ENCODE results near the gene EIF4G3. TPM values are rescaled to one million over a fixed set of nuclear protein-coding genes. Genes with fewer than 3 reads are reported as not detected.
"Not testable (repeated sequence)": the region's sequence is repeated elsewhere in the genome, so short reads cannot be mapped to it uniquely, and the experiment has no call there.

Gene EIF4G3
- total RNA-seq, 2 donors from 2014 or later, result 70.3 to 70.5 TPM

GRCh38 chr1:21099034-21099868, 77.4 kb downstream of the EIF4G3 start:
- H3K36me3 ChIP-seq, result no peaks in the 10 kb centered on the region
- H3K27ac ChIP-seq, result no peak overlapping the region
- H3K9me3 ChIP-seq, result no peaks in the 10 kb centered on the region
- no peaks in the 10 kb centered on the region for H3K27me3 ChIP-seq
- no peaks in the 10 kb centered on the region for H3K4me1 ChIP-seq
- DNase-seq, result no peak
- TF ChIP-seq CTCF (IDR thresholded peaks at IDR 0.05), result no peak
- no peak overlapping the region for H3K4me3 ChIP-seq
- H3K9ac ChIP-seq (ENCODE audit: low read depth in 2 of 2, low read length in 2 of 2), result no peak overlapping the region
- intact Hi-C loops (cut with DNase I), result no loop called here

DNA sequence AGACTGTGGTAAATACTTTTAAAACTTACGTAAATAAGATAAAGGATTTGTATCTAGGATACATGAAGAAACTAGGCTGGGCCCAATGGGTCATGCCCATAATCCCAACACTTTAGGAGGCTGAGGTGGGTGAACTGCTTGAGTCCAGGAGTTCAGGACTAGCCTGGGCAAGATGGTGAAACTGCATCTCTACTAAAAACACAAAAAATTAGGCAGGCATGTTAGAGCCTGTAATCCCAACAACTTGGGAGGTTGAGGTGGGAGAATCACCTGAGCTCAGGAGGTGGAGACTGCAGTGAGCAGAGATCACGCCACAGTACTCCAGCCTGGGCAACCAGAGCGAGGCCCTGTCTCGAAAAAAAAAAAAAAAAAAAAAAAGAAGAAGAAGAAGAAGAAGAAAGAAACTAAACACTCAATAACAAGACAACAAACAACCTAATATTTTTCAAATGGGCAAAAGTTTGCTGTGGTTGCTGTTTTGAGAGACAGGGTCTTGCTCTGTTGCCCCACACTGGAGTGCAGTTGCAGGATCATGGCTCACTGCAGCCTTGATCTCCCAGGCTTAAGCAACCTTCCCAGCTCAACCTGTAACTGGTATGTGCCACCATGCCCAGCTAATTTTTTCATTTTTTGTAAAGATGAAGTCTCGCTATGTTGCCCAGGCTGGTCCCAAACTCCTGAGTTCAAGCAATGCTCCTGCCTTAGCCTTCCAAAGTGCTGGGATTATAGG, 78.3 kb downstream of the EIF4G3 start:
- Histone ChIP-seq H3K4me1 (no peaks in the 10 kb centered on the region), H3K27ac (no peak overlapping the region), H3K4me3 (no peak overlapping the region), H3K36me3 (no peaks in the 10 kb centered on the region), H3K9ac (ENCODE audit: low read depth in 2 of 2, low read length in 2 of 2) (no peak overlapping the region), H3K27me3 (no peaks in the 10 kb centered on the region), H3K9me3 (no peaks in the 10 kb centered on the region)
- DNase-seq, result no peak
- intact Hi-C loops (cut with DNase I), result no loop called here
- no peak for TF ChIP-seq CTCF (IDR thresholded peaks at IDR 0.05)

DNA sequence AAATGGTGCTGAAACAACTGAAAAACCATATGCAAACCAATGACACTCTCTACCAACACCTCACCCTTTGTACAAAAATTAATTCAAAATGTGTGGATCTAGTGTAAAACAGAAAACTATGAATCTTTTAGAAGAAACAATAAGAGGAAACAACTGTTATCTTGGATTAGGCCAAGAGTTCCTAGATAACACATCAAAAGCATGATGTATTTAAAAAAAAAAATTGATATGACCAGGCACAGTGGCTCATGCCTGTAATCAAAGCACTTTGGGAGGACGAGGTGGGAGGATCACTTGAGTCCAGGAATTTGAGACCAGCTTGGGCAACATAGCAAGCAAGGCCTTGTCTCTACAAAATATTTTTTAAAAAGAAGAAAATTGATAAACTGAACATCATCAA, 79.0 kb downstream of the EIF4G3 start:
- TF ChIP-seq CTCF (IDR thresholded peaks at IDR 0.05), result no peak
- Histone ChIP-seq H3K4me1 (no peaks in the 10 kb centered on the region), H3K27me3 (no peaks in the 10 kb centered on the region)

DNA sequence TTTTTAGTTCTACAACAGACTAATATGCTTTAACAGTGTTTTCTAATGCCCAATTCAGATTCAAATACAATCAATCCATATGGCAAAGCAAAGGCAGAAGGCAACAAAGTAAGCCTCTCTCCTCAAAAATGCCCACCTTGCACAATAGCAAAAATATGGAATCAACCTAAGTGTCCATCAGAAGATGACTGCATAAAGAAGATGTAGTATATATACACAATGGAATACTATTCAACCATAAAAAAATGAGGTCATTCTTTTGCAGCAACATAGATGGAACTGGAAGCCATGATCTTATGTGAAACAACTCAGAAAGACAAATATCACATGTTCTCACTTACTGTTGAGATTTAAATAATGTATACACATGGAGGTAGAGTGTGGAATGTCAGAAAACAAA, 80.7 kb downstream of the EIF4G3 start:
- Histone ChIP-seq H3K4me1 (no peaks in the 10 kb centered on the region), H3K9ac (ENCODE audit: low read depth in 2 of 2, low read length in 2 of 2) (no peak overlapping the region), H3K36me3 (no peaks in the 10 kb centered on the region), H3K27me3 (no peaks in the 10 kb centered on the region), H3K9me3 (no peaks in the 10 kb centered on the region), H3K27ac (no peak overlapping the region), H3K4me3 (no peak overlapping the region)
- intact Hi-C loops (cut with DNase I), result no loop called here
- no peak for DNase-seq
- TF ChIP-seq CTCF (IDR thresholded peaks at IDR 0.05), result no peak

More for the DNA sequence above, 79.0 kb downstream of the EIF4G3 start:
- no peaks in the 10 kb centered on the region for H3K36me3 ChIP-seq
- intact Hi-C loops (cut with DNase I), result no loop called here
- no peak overlapping the region for H3K27ac ChIP-seq
- H3K9me3 ChIP-seq, result no peaks in the 10 kb centered on the region
- DNase-seq, result no peak
- H3K4me3 ChIP-seq, result no peak overlapping the region
- no peak overlapping the region for H3K9ac ChIP-seq (ENCODE audit: low read depth in 2 of 2, low read length in 2 of 2)

- H3K4me1 ChIP-seq; H3K27me3 ChIP-seq; H3K36me3 ChIP-seq; intact Hi-C loops (cut with DNase I); H3K9me3 ChIP-seq; DNase-seq; H3K27ac ChIP-seq; H3K9ac ChIP-seq (ENCODE audit: low read depth in 2 of 2, low read length in 2 of 2); H3K4me3 ChIP-seq: not testable (repeated sequence)
Measured at GRCh38 chr1:21094282-21094681, 82.4 kb downstream of the EIF4G3 start.

DNA sequence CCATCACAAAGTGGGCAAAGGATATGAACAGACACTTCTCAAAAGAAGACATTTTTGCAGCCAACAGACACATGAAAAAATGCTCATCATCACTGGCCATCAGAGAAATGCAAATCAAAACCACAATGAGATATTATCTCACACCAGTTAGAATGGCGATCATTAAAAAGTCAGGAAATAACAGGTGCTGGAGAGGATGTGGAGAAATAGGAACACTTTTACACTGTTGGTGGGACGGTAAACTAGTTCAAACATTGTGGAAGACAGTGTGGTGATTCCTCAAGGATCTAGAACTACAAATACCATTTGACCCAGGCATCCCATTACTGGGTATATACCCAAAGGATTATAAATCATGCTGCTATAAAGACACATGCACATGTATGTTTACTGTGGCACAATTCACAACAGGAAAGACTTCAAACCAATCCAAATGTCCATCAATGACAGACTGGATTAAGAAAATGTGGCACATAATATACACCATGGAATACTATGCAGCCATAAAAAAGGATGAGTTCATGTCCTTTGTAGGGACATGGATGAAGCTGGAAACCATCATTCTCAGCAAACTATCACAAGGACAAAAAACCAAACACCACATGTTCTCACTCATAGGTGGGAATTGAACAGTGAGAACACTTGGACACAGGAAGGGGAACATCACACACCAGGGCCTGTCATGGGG, 83.3 kb downstream of the EIF4G3 start:
- H3K9me3 ChIP-seq; intact Hi-C loops (cut with DNase I); H3K9ac ChIP-seq (ENCODE audit: low read depth in 2 of 2, low read length in 2 of 2); DNase-seq; H3K4me3 ChIP-seq; H3K4me1 ChIP-seq; H3K27me3 ChIP-seq; H3K27ac ChIP-seq; H3K36me3 ChIP-seq: not testable (repeated sequence)

DNA sequence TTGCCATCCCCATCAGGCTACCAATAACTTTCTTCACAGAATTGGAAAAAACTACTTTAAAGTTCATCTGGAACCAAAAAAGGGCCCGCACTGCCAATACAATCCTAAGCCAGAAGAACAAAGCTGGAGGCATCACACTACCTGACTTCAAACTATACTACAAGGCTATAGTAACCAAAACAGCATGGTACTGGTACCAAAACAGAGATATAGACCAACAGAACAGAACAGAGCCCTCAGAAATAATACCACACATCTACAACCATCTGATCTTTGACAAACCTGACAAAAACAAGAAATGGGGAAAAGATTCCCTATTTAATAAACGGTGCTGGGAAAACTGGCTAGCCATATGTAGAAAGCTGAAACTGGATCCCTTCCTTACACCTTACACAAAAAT, 84.2 kb downstream of the EIF4G3 start:
- H3K27me3 ChIP-seq; DNase-seq; H3K4me3 ChIP-seq; H3K9me3 ChIP-seq; H3K36me3 ChIP-seq; H3K4me1 ChIP-seq; H3K9ac ChIP-seq (ENCODE audit: low read depth in 2 of 2, low read length in 2 of 2); intact Hi-C loops (cut with DNase I); H3K27ac ChIP-seq: not testable (repeated sequence)

DNA sequence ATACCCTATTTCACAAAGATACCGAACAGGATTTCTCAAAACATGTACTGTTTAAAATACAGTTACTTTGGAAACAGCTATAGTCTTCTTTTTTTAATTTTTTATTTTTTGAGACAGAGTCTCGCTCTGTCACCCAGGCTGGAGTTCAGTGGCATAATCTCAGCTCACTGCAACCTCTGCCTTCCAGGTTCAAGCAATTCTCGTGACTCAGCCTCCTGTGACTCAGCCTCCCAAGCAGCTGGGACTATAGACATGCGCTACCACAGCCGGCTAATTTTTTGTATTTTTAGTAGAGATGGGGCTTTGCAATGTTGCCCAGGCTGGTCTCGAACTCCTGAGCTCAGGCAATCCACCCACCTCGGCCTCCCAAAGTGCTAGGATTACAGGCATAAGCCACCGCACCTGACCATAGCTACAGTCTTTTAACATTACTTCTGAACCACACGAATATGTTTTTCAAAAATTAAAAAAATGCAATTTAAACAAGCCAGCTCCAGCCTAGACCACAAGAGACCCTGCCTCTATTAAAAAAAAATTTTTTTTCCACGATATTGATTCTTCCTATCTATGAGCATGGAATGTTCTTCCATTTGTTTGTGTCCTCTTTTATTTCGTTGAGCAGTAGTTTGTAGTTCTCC, 85.5 kb downstream of the EIF4G3 start:
- H3K36me3 ChIP-seq; intact Hi-C loops (cut with DNase I); DNase-seq; H3K9me3 ChIP-seq; H3K9ac ChIP-seq (ENCODE audit: low read depth in 2 of 2, low read length in 2 of 2); H3K4me1 ChIP-seq; H3K4me3 ChIP-seq; H3K27ac ChIP-seq; H3K27me3 ChIP-seq: not testable (repeated sequence)
